GM23338 (cell line): ENCODE measurements around the gene RELL1.

Experiments
- CREB1 ChIP-seq: fragments of 250-450 bp; sonication (Bioruptor Pico); IDR thresholded peaks from 2 replicates; pipeline ENCODE4 v1.5.0; 2020; ENCODE audit warnings: low read depth, mild to moderate bottlenecking, moderate library complexity
- EZH2 ChIP-seq: fragments of 200-600 bp; sonication (generic); IDR thresholded peaks from one replicate; pipeline ENCODE4 v1.8.0; 2017; ENCODE audit warnings: antibody characterized with exemption, mild to moderate bottlenecking, low read depth; ENCODE audit not compliant: unreplicated experiment
- EZH2phosphoT487 ChIP-seq: fragments of 200-600 bp; sonication (generic); IDR thresholded peaks from one replicate; pipeline ENCODE4 v1.8.1; 2018; ENCODE audit warnings: antibody characterized with exemption; ENCODE audit not compliant: unreplicated experiment
- JUNB ChIP-seq: IDR thresholded peaks from one replicate; pipeline ENCODE4 v1.6.1; 2016; ENCODE audit warnings: antibody characterized with exemption; ENCODE audit not compliant: unreplicated experiment
- POLR2AphosphoS5 ChIP-seq: IDR thresholded peaks from 2 replicates; pipeline ENCODE4 v1.6.1; 2016; ENCODE audit warnings: antibody characterized with exemption, low read depth
- ZNF114 ChIP-seq: fragments of 250-450 bp; sonication (Bioruptor Pico); IDR thresholded peaks from 2 replicates; pipeline ENCODE4 v1.5.0; 2020; ENCODE audit warnings: mild to moderate bottlenecking, moderate library complexity
- ZNF331 ChIP-seq: fragments of 250-450 bp; sonication (Bioruptor Pico); IDR thresholded peaks from 2 replicates; pipeline ENCODE4 v1.5.0; 2020; ENCODE audit warnings: low read depth, mild to moderate bottlenecking, moderate library complexity
- TF ChIP-seq, protein P1 (sequence below), 2 experiments: fragments of 200-600 bp in 1 of 2; sonication (generic) in 1 of 2; conservative IDR thresholded peaks; 2 replicates each; pipeline versions ENCODE4 v1.5.1 to v1.6.1; 2016 to 2017; ENCODE audit warnings: antibody characterized with exemption in 2 of 2, low read depth in 2 of 2, mild to moderate bottlenecking in 2 of 2, moderate library complexity in 1 of 2
- TF ChIP-seq, protein P2 (sequence below): IDR thresholded peaks from one replicate; pipeline ENCODE4 v1.6.1; 2018; ENCODE audit warnings: antibody characterized with exemption; ENCODE audit not compliant: unreplicated experiment
- TF ChIP-seq, protein P3 (sequence below): fragments of 250-450 bp; sonication (Bioruptor Pico); IDR thresholded peaks from 2 replicates; pipeline ENCODE4 v1.5.0; 2020; ENCODE audit warnings: mild to moderate bottlenecking, moderate library complexity
- TF ChIP-seq, protein P4 (sequence below): IDR thresholded peaks from 2 replicates; pipeline ENCODE4 v1.6.1; 2016; ENCODE audit warnings: antibody characterized with exemption

DNA sequence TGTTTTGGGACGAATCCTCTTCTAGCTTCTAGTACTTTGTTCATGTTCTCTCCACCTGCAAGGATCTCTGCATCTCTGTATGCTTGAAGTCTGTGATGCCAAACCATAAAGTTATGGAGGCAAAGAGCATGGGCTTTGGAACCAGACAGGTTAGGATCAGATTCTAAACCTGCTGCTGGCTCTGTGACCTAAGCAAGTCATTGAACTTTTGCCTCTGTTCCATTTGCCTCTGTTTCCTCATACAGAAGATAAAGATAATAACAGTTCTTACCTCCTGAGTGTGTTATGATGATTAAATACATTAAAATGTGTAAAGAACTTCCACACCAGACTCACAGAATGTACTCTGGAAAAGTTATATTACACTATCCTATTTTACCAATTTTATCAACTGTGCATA lies 41.5 kb upstream of the RELL1 start:
- TF ChIP-seq, protein P1, sequence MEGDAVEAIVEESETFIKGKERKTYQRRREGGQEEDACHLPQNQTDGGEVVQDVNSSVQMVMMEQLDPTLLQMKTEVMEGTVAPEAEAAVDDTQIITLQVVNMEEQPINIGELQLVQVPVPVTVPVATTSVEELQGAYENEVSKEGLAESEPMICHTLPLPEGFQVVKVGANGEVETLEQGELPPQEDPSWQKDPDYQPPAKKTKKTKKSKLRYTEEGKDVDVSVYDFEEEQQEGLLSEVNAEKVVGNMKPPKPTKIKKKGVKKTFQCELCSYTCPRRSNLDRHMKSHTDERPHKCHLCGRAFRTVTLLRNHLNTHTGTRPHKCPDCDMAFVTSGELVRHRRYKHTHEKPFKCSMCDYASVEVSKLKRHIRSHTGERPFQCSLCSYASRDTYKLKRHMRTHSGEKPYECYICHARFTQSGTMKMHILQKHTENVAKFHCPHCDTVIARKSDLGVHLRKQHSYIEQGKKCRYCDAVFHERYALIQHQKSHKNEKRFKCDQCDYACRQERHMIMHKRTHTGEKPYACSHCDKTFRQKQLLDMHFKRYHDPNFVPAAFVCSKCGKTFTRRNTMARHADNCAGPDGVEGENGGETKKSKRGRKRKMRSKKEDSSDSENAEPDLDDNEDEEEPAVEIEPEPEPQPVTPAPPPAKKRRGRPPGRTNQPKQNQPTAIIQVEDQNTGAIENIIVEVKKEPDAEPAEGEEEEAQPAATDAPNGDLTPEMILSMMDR (conservative IDR thresholded peaks at IDR 0.05; ENCODE audit: low read depth in 2 of 2): no peak
- TF ChIP-seq EZH2phosphoT487 (no peak), JUNB (no peak), POLR2AphosphoS5 (no peak), ZNF331 (CRISPR knock-in tag) (no peak), EZH2 (no peak), CREB1 (CRISPR knock-in tag) (no peak), ZNF114 (CRISPR knock-in tag) (no peak)
- TF ChIP-seq, protein P2, sequence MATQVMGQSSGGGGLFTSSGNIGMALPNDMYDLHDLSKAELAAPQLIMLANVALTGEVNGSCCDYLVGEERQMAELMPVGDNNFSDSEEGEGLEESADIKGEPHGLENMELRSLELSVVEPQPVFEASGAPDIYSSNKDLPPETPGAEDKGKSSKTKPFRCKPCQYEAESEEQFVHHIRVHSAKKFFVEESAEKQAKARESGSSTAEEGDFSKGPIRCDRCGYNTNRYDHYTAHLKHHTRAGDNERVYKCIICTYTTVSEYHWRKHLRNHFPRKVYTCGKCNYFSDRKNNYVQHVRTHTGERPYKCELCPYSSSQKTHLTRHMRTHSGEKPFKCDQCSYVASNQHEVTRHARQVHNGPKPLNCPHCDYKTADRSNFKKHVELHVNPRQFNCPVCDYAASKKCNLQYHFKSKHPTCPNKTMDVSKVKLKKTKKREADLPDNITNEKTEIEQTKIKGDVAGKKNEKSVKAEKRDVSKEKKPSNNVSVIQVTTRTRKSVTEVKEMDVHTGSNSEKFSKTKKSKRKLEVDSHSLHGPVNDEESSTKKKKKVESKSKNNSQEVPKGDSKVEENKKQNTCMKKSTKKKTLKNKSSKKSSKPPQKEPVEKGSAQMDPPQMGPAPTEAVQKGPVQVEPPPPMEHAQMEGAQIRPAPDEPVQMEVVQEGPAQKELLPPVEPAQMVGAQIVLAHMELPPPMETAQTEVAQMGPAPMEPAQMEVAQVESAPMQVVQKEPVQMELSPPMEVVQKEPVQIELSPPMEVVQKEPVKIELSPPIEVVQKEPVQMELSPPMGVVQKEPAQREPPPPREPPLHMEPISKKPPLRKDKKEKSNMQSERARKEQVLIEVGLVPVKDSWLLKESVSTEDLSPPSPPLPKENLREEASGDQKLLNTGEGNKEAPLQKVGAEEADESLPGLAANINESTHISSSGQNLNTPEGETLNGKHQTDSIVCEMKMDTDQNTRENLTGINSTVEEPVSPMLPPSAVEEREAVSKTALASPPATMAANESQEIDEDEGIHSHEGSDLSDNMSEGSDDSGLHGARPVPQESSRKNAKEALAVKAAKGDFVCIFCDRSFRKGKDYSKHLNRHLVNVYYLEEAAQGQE: no peak
- TF ChIP-seq, protein P3, sequence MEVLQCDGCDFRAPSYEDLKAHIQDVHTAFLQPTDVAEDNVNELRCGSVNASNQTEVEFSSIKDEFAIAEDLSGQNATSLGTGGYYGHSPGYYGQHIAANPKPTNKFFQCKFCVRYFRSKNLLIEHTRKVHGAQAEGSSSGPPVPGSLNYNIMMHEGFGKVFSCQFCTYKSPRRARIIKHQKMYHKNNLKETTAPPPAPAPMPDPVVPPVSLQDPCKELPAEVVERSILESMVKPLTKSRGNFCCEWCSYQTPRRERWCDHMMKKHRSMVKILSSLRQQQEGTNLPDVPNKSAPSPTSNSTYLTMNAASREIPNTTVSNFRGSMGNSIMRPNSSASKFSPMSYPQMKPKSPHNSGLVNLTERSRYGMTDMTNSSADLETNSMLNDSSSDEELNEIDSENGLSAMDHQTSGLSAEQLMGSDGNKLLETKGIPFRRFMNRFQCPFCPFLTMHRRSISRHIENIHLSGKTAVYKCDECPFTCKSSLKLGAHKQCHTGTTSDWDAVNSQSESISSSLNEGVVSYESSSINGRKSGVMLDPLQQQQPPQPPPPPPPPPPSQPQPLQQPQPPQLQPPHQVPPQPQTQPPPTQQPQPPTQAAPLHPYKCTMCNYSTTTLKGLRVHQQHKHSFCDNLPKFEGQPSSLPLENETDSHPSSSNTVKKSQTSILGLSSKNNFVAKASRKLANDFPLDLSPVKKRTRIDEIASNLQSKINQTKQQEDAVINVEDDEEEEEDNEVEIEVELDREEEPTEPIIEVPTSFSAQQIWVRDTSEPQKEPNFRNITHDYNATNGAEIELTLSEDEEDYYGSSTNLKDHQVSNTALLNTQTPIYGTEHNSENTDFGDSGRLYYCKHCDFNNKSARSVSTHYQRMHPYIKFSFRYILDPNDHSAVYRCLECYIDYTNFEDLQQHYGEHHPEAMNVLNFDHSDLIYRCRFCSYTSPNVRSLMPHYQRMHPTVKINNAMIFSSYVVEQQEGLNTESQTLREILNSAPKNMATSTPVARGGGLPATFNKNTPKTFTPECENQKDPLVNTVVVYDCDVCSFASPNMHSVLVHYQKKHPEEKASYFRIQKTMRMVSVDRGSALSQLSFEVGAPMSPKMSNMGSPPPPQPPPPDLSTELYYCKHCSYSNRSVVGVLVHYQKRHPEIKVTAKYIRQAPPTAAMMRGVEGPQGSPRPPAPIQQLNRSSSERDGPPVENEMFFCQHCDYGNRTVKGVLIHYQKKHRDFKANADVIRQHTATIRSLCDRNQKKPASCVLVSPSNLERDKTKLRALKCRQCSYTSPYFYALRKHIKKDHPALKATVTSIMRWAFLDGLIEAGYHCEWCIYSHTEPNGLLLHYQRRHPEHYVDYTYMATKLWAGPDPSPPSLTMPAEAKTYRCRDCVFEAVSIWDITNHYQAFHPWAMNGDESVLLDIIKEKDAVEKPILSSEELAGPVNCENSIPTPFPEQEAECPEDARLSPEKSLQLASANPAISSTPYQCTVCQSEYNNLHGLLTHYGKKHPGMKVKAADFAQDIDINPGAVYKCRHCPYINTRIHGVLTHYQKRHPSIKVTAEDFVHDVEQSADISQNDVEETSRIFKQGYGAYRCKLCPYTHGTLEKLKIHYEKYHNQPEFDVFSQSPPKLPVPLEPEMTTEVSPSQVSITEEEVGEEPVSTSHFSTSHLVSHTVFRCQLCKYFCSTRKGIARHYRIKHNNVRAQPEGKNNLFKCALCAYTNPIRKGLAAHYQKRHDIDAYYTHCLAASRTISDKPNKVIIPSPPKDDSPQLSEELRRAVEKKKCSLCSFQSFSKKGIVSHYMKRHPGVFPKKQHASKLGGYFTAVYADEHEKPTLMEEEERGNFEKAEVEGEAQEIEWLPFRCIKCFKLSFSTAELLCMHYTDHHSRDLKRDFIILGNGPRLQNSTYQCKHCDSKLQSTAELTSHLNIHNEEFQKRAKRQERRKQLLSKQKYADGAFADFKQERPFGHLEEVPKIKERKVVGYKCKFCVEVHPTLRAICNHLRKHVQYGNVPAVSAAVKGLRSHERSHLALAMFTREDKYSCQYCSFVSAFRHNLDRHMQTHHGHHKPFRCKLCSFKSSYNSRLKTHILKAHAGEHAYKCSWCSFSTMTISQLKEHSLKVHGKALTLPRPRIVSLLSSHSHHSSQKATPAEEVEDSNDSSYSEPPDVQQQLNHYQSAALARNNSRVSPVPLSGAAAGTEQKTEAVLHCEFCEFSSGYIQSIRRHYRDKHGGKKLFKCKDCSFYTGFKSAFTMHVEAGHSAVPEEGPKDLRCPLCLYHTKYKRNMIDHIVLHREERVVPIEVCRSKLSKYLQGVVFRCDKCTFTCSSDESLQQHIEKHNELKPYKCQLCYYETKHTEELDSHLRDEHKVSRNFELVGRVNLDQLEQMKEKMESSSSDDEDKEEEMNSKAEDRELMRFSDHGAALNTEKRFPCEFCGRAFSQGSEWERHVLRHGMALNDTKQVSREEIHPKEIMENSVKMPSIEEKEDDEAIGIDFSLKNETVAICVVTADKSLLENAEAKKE: no peak
- TF ChIP-seq, protein P4, sequence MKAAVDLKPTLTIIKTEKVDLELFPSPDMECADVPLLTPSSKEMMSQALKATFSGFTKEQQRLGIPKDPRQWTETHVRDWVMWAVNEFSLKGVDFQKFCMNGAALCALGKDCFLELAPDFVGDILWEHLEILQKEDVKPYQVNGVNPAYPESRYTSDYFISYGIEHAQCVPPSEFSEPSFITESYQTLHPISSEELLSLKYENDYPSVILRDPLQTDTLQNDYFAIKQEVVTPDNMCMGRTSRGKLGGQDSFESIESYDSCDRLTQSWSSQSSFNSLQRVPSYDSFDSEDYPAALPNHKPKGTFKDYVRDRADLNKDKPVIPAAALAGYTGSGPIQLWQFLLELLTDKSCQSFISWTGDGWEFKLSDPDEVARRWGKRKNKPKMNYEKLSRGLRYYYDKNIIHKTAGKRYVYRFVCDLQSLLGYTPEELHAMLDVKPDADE: no peak
